Tibial artery (tissue), 4 donors: ENCODE data around the gene PCYT2.

Experiments used
- DNase-seq, 2 donors: peaks; one replicate each; pipeline ENCODE4 v3.0.0-alpha.2; 2019
- H3K27ac ChIP-seq, 2 donors: fragments of 200-600 bp; sonication (generic) in 1 of 2; 1 replicate in 1 of 2; 2 replicates in 1 of 2; pipeline ENCODE4 v1.5.1; 2018 to 2019; ENCODE audit warnings: mild to moderate bottlenecking in 1 of 2
- H3K27me3 ChIP-seq, 2 donors: fragments of 200-600 bp; sonication (generic) in 1 of 2; one replicate each; pipeline versions ENCODE4 v1.5.1 to v1.6.0; 2016 to 2019
- H3K36me3 ChIP-seq, 3 donors: fragments of 200-600 bp; sonication (generic) in 2 of 3; one replicate each; pipeline ENCODE4 v1.5.1; 2016 to 2019; ENCODE audit warnings: mild to moderate bottlenecking in 2 of 3
- H3K4me1 ChIP-seq, 4 donors: fragments of 200-600 bp; sonication (generic) in 2 of 4; 1 replicate in 3 of 4; 2 replicates in 1 of 4; pipeline ENCODE4 v1.5.1; 2016 to 2019
- H3K4me3 ChIP-seq, 2 donors: fragments of 200-600 bp; sonication (generic) in 1 of 2; 1 replicate in 1 of 2; 2 replicates in 1 of 2; pipeline ENCODE4 v1.5.1; 2018 to 2019; ENCODE audit warnings: mild to moderate bottlenecking in 2 of 2
- H3K9me3 ChIP-seq, 3 donors: fragments of 200-600 bp; sonication (generic) in 1 of 3; one replicate each; pipeline ENCODE4 v1.5.1; 2016 to 2019
- CTCF ChIP-seq, 2 experiments: fragments of 200-600 bp in 1 of 2; fragments of 450-650 bp in 1 of 2; IDR thresholded peaks; one replicate each; pipeline ENCODE4 v1.5.1; 2017 to 2019; ENCODE audit warnings: antibody characterized with exemption in 2 of 2, mild to moderate bottlenecking in 1 of 2, moderate library complexity in 1 of 2
- intact Hi-C: fragments of 100-400 bp; cut with DNase I; formaldehyde crosslinking; loops from one replicate; pipeline ENCODE4 v1.15.0; 2023; ENCODE audit warnings: low total_unique reads

Gene PCYT2

GRCh38 chr17:81891303-81891552, 20.0 kb downstream of the PCYT2 start:
- peak overlapping the region; percentile 90 to 98 for H3K4me3 ChIP-seq
- H3K9me3 ChIP-seq, result no peaks in the 10 kb centered on the region
- no peak for TF ChIP-seq CTCF (IDR thresholded peaks at IDR 0.05)
- no peak for DNase-seq
- peak overlapping the region; percentile 95 to 96 for H3K27ac ChIP-seq
- peaks cover 40 to 65% (median 47%) of the 10 kb centered on the region in 3 donors for H3K36me3 ChIP-seq
- H3K27me3 ChIP-seq, result no peaks in the 10 kb centered on the region
- peaks cover 0 to 32% (median 25%) of the 10 kb centered on the region in 4 donors for H3K4me1 ChIP-seq
- intact Hi-C loops, result no loop called here

GRCh38 chr17:81890447-81891302, 20.5 kb downstream of the PCYT2 start:
- no peak for TF ChIP-seq CTCF (IDR thresholded peaks at IDR 0.05)
- Histone ChIP-seq H3K27ac (peak overlapping the region; percentile 95 to 96), H3K36me3 (peaks cover 35 to 65% (median 47%) of the 10 kb centered on the region in 3 donors), H3K9me3 (no peaks in the 10 kb centered on the region), H3K4me3 (peak overlapping the region; percentile 90 to 98), H3K27me3 (no peaks in the 10 kb centered on the region), H3K4me1 (peaks cover 0 to 32% (median 25%) of the 10 kb centered on the region in 4 donors)
- intact Hi-C loops, result no loop called here
- peak in 1 of 2 donors; percentile 65 for DNase-seq

- intact Hi-C loops, result no loop called here
- H3K36me3 ChIP-seq, result peaks cover 32 to 66% (median 52%) of the 10 kb centered on the region in 3 donors
- H3K27ac ChIP-seq, result no peak overlapping the region
- peaks cover 0 to 42% (median 31%) of the 10 kb centered on the region in 4 donors for H3K4me1 ChIP-seq
- H3K27me3 ChIP-seq, result no peaks in the 10 kb centered on the region
- H3K9me3 ChIP-seq, result no peaks in the 10 kb centered on the region
- no peak for DNase-seq
- no peak for TF ChIP-seq CTCF (IDR thresholded peaks at IDR 0.05)
- no peak overlapping the region for H3K4me3 ChIP-seq
Observed at GRCh38 chr17:81889602-81890001, 21.6 kb downstream of the PCYT2 start.

- TF ChIP-seq CTCF (IDR thresholded peaks at IDR 0.05), result no peak
- Histone ChIP-seq H3K27ac (no peak overlapping the region), H3K4me1 (peaks cover 0 to 46% (median 34%) of the 10 kb centered on the region in 4 donors), H3K4me3 (no peak overlapping the region), H3K9me3 (no peaks in the 10 kb centered on the region), H3K36me3 (peaks cover 32 to 66% (median 53%) of the 10 kb centered on the region in 3 donors), H3K27me3 (no peaks in the 10 kb centered on the region)
- intact Hi-C loops, result no loop called here
- peak in 1 of 2 donors; percentile 64 for DNase-seq
Observed at GRCh38 chr17:81888988-81889595, 22.1 kb downstream of the PCYT2 start.

- Histone ChIP-seq H3K9me3 (no peaks in the 10 kb centered on the region), H3K4me1 (peaks cover 0 to 46% (median 34%) of the 10 kb centered on the region in 4 donors), H3K36me3 (peaks cover 32 to 70% (median 53%) of the 10 kb centered on the region in 3 donors), H3K4me3 (no peak overlapping the region), H3K27me3 (no peaks in the 10 kb centered on the region), H3K27ac (no peak overlapping the region)
- TF ChIP-seq CTCF (IDR thresholded peaks at IDR 0.05), result no peak
- intact Hi-C loops, result no loop called here
- DNase-seq, result no peak
Observed at GRCh38 chr17:81888105-81888987, 22.9 kb downstream of the PCYT2 start.
